Skeletal muscle tissue (tissue), 4 donors: Measurements from ENCODE around the gene TP53RK. TPM values are rescaled to one million over a fixed set of nuclear protein-coding genes. Genes with fewer than 3 reads are reported as not detected.

Experiments used
- H3K27ac ChIP-seq: one replicate; pipeline ENCODE4 v1.7.0; 2013; ENCODE audit warnings: mild to moderate bottlenecking, low read depth, low read length, inconsistent platforms
- H3K27me3 ChIP-seq, 3 donors: one replicate each; pipeline ENCODE4 v1.7.0; 2013; ENCODE audit warnings: low read length in 3 of 3; ENCODE audit not compliant: control insufficient read depth in 3 of 3, insufficient read depth in 3 of 3
- H3K36me3 ChIP-seq, 3 donors: one replicate each; pipeline ENCODE4 v1.7.0; 2013; ENCODE audit warnings: low read length in 3 of 3; ENCODE audit not compliant: control insufficient read depth in 3 of 3, insufficient read depth in 3 of 3
- H3K4me1 ChIP-seq, 3 donors: one replicate each; pipeline ENCODE4 v1.7.0; 2013; ENCODE audit warnings: low read length in 3 of 3, mild to moderate bottlenecking in 3 of 3; ENCODE audit not compliant: control insufficient read depth in 3 of 3, insufficient read depth in 3 of 3
- H3K4me3 ChIP-seq, 3 donors: one replicate each; pipeline ENCODE4 v1.7.0; 2013; ENCODE audit warnings: low read length in 3 of 3
- H3K9ac ChIP-seq, 3 donors: one replicate each; pipeline ENCODE4 v1.7.0; 2013; ENCODE audit warnings: low read length in 3 of 3, mild to moderate bottlenecking in 3 of 3, moderate library complexity in 2 of 3, low read depth in 1 of 3
- H3K9me3 ChIP-seq, 3 donors: one replicate each; pipeline ENCODE4 v1.7.0; 2013; ENCODE audit warnings: low read length in 3 of 3; ENCODE audit not compliant: control insufficient read depth in 3 of 3
- total RNA-seq: library from RNA; depleted of rRNA; stranded (reverse); fragments of >200 nt; gene quantifications from one replicate; pipeline ENCODE4 v1.2.3, GENCODE V29; 2014
- donor health status: Osteomylitis.

TP53RK gene
- total RNA-seq, 1 donor from 2014 or later, result 15.7 TPM

- Histone ChIP-seq H3K27ac (no peak overlapping the region), H3K9me3 (peaks cover 0 to 4% (median 2%) of the 10 kb centered on the region in 3 donors), H3K4me1 (no peaks in the 10 kb centered on the region), H3K4me3 (no peak overlapping the region), H3K9ac (no peak overlapping the region), H3K27me3 (no peaks in the 10 kb centered on the region), H3K36me3 (no peaks in the 10 kb centered on the region)
These were observed 23.6 kb downstream of the TP53RK start for GRCh38 chr20:46665602-46666001.

- Histone ChIP-seq H3K27ac (no peak overlapping the region), H3K4me1 (no peaks in the 10 kb centered on the region), H3K36me3 (no peaks in the 10 kb centered on the region), H3K4me3 (no peak overlapping the region), H3K9me3 (no peaks in the 10 kb centered on the region), H3K9ac (no peak overlapping the region), H3K27me3 (no peaks in the 10 kb centered on the region)
These were observed 25.7 kb downstream of the TP53RK start for GRCh38 chr20:46663531-46663930.

GRCh38 chr20:46661659-46662058, 27.6 kb downstream of the TP53RK start:
- no peaks in the 10 kb centered on the region for H3K4me1 ChIP-seq
- no peak overlapping the region for H3K27ac ChIP-seq
- H3K4me3 ChIP-seq, result no peak overlapping the region
- no peaks in the 10 kb centered on the region for H3K27me3 ChIP-seq
- H3K9me3 ChIP-seq, result no peaks in the 10 kb centered on the region
- H3K36me3 ChIP-seq, result no peaks in the 10 kb centered on the region
- H3K9ac ChIP-seq, result no peak overlapping the region

- H3K27ac ChIP-seq, result no peak overlapping the region
- H3K27me3 ChIP-seq, result no peaks in the 10 kb centered on the region
- no peaks in the 10 kb centered on the region for H3K4me1 ChIP-seq
- H3K36me3 ChIP-seq, result no peaks in the 10 kb centered on the region
- no peaks in the 10 kb centered on the region for H3K9me3 ChIP-seq
- no peak overlapping the region for H3K4me3 ChIP-seq
- H3K9ac ChIP-seq, result no peak overlapping the region
These were observed 28.8 kb downstream of the TP53RK start for GRCh38 chr20:46660487-46660886.

- H3K27ac ChIP-seq, result no peak overlapping the region
- no peaks in the 10 kb centered on the region for H3K4me1 ChIP-seq
- H3K27me3 ChIP-seq, result no peaks in the 10 kb centered on the region
These were observed 31.6 kb downstream of the TP53RK start for GRCh38 chr20:46657618-46658017.

GRCh38 chr20:46657137-46657536, 32.1 kb downstream of the TP53RK start:
- H3K27me3 ChIP-seq, result no peaks in the 10 kb centered on the region
- H3K9ac ChIP-seq, result no peak overlapping the region
- no peaks in the 10 kb centered on the region for H3K4me1 ChIP-seq
- H3K9me3 ChIP-seq, result no peaks in the 10 kb centered on the region
- no peak overlapping the region for H3K4me3 ChIP-seq
- no peaks in the 10 kb centered on the region for H3K36me3 ChIP-seq
- no peak overlapping the region for H3K27ac ChIP-seq

More at GRCh38 chr20:46657618-46658017, 31.6 kb downstream of the TP53RK start:
- H3K4me3 ChIP-seq, result no peak overlapping the region
- H3K9ac ChIP-seq, result no peak overlapping the region
- no peaks in the 10 kb centered on the region for H3K9me3 ChIP-seq
- H3K36me3 ChIP-seq, result no peaks in the 10 kb centered on the region

GRCh38 chr20:46652699-46653098, 36.5 kb downstream of the TP53RK start:
- Histone ChIP-seq H3K27me3 (peaks cover 11 to 13% (median 11%) of the 10 kb centered on the region in 3 donors), H3K4me3 (no peak overlapping the region), H3K9me3 (no peaks in the 10 kb centered on the region), H3K4me1 (no peaks in the 10 kb centered on the region), H3K9ac (no peak overlapping the region), H3K36me3 (no peaks in the 10 kb centered on the region), H3K27ac (no peak overlapping the region)

GRCh38 chr20:46651091-46651962, 37.9 kb downstream of the TP53RK start, which contains the start of gene SLC13A3:
SLC13A3 (minus strand) TSS chr20:46651459; CDS start chr20:46651421, 38 bp downstream.
- Histone ChIP-seq H3K27ac (no peak within 1 kb of the TSS), H3K27me3 (peaks cover 11 to 13% (median 11%) of the 10 kb centered on the region in 3 donors)

GRCh38 chr20:46650575-46651090, 38.6 kb downstream of the TP53RK start:
- Histone ChIP-seq H3K9me3 (no peaks in the 10 kb centered on the region), H3K36me3 (no peaks in the 10 kb centered on the region), H3K4me3 (no peak overlapping the region), H3K9ac (no peak overlapping the region), H3K27me3 (peaks cover 11 to 13% (median 11%) of the 10 kb centered on the region in 3 donors), H3K27ac (no peak overlapping the region), H3K4me1 (no peaks in the 10 kb centered on the region)

More at GRCh38 chr20:46651091-46651962, 37.9 kb downstream of the TP53RK start, which contains the start of gene SLC13A3:
- Histone ChIP-seq H3K4me1 (no peaks in the 10 kb centered on the region), H3K9ac (no peak within 1 kb of the TSS), H3K9me3 (no peaks in the 10 kb centered on the region), H3K36me3 (no peaks in the 10 kb centered on the region), H3K4me3 (no peak within 1 kb of the TSS)

- H3K4me3 ChIP-seq, result no peak overlapping the region
- H3K27me3 ChIP-seq, result peaks cover 11 to 13% (median 11%) of the 10 kb centered on the region in 3 donors
- no peak overlapping the region for H3K9ac ChIP-seq
- H3K9me3 ChIP-seq, result no peaks in the 10 kb centered on the region
- no peaks in the 10 kb centered on the region for H3K36me3 ChIP-seq
- no peak overlapping the region for H3K27ac ChIP-seq
- no peaks in the 10 kb centered on the region for H3K4me1 ChIP-seq
These were observed 39.2 kb downstream of the TP53RK start for GRCh38 chr20:46649965-46650542.
